Femur (tissue), 1 donor: ENCODE measurements around the gene MSI2.
A peak's percentile ranks its signal among the peaks of the same experiment; 100 is the strongest.

ENCODE experiments used
- DNase-seq: peaks from one replicate; pipeline ENCODE4 v3.0.0-alpha.2; 2017

The MSI2 gene

GRCh38 chr17:57567251-57567650, 310.9 kb downstream of the MSI2 start:
- no peak for DNase-seq

- DNase-seq: no peak
Observed at GRCh38 chr17:57568340-57568739, 312.0 kb downstream of the MSI2 start.

GRCh38 chr17:57569021-57569420, 312.7 kb downstream of the MSI2 start:
- no peak for DNase-seq

- DNase-seq: no peak
Observed at GRCh38 chr17:57569853-57570252, 313.5 kb downstream of the MSI2 start.

- DNase-seq: no peak
Observed at GRCh38 chr17:57570724-57571344, 314.5 kb downstream of the MSI2 start.

- no peak for DNase-seq
Observed at GRCh38 chr17:57572062-57572461, 315.7 kb downstream of the MSI2 start.

- DNase-seq: no peak
Observed at GRCh38 chr17:57572600-57572999, 316.3 kb downstream of the MSI2 start.

- peak; percentile 55 for DNase-seq
Observed at GRCh38 chr17:57574040-57574513, 317.8 kb downstream of the MSI2 start.

GRCh38 chr17:57576744-57577143, 320.4 kb downstream of the MSI2 start:
- no peak for DNase-seq

GRCh38 chr17:57577751-57578607, 321.7 kb downstream of the MSI2 start:
- no peak for DNase-seq

GRCh38 chr17:57578608-57579225, 322.4 kb downstream of the MSI2 start:
- no peak for DNase-seq

- no peak for DNase-seq
Observed at GRCh38 chr17:57579245-57579644, 322.9 kb downstream of the MSI2 start.

GRCh38 chr17:57580055-57580739, 323.9 kb downstream of the MSI2 start:
- no peak for DNase-seq

- no peak for DNase-seq
Observed at GRCh38 chr17:57582881-57583756, 326.8 kb downstream of the MSI2 start.

- peak; percentile 80 for DNase-seq
Observed at GRCh38 chr17:57584050-57584551, 327.8 kb downstream of the MSI2 start.

GRCh38 chr17:57585341-57586195, 329.2 kb downstream of the MSI2 start:
- peak; percentile 36 for DNase-seq

- no peak for DNase-seq
Observed at GRCh38 chr17:57586196-57586740, 329.9 kb downstream of the MSI2 start.

GRCh38 chr17:57586742-57587141, 330.4 kb downstream of the MSI2 start:
- DNase-seq: no peak

GRCh38 chr17:57587193-57587969, 331.1 kb downstream of the MSI2 start:
- DNase-seq: no peak

GRCh38 chr17:57588086-57588485, 331.8 kb downstream of the MSI2 start:
- DNase-seq: no peak
